Loucy (cell line): Measurements from ENCODE around the gene USPL1.

Experiments used
- CTCF ChIP-seq: fragments of 200-600 bp; sonication (generic); conservative IDR thresholded peaks from 2 replicates; pipeline ENCODE4 v1.5.1; 2014; ENCODE audit warnings: mild to moderate bottlenecking, antibody characterized with exemption, low read length
- EZH2phosphoT487 ChIP-seq: fragments of 200-600 bp; IDR thresholded peaks from 2 replicates; pipeline ENCODE4 v1.6.1; 2018; ENCODE audit warnings: antibody characterized with exemption, mild to moderate bottlenecking, moderate library complexity, borderline replicate concordance

DNA sequence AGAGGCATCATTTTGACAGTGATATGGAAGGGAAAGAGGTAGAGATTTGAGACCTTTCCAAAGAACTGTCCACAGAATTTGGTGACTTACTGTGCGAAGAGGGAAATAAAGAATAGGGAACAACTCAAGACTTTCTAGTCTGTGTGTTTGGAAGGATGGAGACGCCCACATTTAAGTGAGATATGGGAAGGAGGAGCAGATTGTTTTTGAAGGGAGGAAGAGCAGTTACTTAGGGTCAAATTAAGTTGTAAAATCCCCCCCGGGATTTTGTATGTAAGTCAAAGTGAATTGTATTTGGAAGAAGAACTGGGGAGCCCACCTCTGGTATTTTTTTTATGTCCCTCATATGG is 1.2 kb downstream of the USPL1 start:
- no peak for TF ChIP-seq CTCF
- TF ChIP-seq EZH2phosphoT487 = no peak
